B cell (primary cell): Measurements from ENCODE around the gene ZFYVE21. TPM values are rescaled to one million over a fixed set of nuclear protein-coding genes. Genes with fewer than 3 reads are reported as not detected.

ENCODE experiments used
- ATAC-seq: fragments of 200-7000 bp; cut with Tn5 transposase; one replicate; pipeline ENCODE4 v1.10.0; 2021; ENCODE audit warnings: low read depth, mild to moderate bottlenecking, moderate number of reproducible peaks, moderate library complexity
- CTCF ChIA-PET: fragments of 350-600 bp; sonication (Branson Sonifier 250); formaldehyde crosslinking; loops from one replicate; lab custom pipeline; 2021; ENCODE audit warnings: antibody characterized with exemption, inconsistent platforms; lab: Charles Lee
- POLR2A ChIA-PET: fragments of 350-600 bp; sonication (Branson Sonifier 250); formaldehyde crosslinking; loops from one replicate; lab custom pipeline; 2021; ENCODE audit warnings: antibody characterized with exemption; lab: Charles Lee
- DNase-seq: peaks from one replicate; pipeline ENCODE4 v3.0.0; 2013
- H2AFZ ChIP-seq: 2 replicates; pipeline ENCODE4 v1.6.1; 2012; ENCODE audit warnings: mild to moderate bottlenecking, low read depth, low read length; ENCODE audit not compliant: insufficient read depth, poor library complexity, severe bottlenecking
- H3K27ac ChIP-seq, 2 donors: 1 replicate in 1 of 2; 2 replicates in 1 of 2; pipeline ENCODE4 v1.5.1; 2012 to 2013; ENCODE audit warnings: low read length in 2 of 2, mild to moderate bottlenecking in 2 of 2, moderate library complexity in 1 of 2
- H3K27me3 ChIP-seq, 4 experiments: fragments of 200-600 bp in 1 of 4; sonication (generic) in 1 of 4; replicated peaks in 1 of 4; 1 replicate in 2 of 4; 2 replicates in 2 of 4; pipeline versions ENCODE4 v1.6.1 to v1.7.0; 2013 to 2016; ENCODE audit warnings: low read length in 3 of 4, mild to moderate bottlenecking in 2 of 4, mixed read lengths in 1 of 4, moderate library complexity in 1 of 4; ENCODE audit not compliant: insufficient read depth in 4 of 4, control insufficient read depth in 3 of 4; ENCODE audit errors: control extremely low read depth in 1 of 4
- H3K36me3 ChIP-seq, 2 experiments: replicated peaks in 1 of 2; 1 replicate in 1 of 2; 2 replicates in 1 of 2; pipeline versions ENCODE4 v1.6.1 to v1.7.1; 2013; ENCODE audit warnings: low read length in 1 of 2; ENCODE audit not compliant: insufficient read depth in 2 of 2, control insufficient read depth in 1 of 2; ENCODE audit errors: control extremely low read depth in 1 of 2, extremely low read depth in 1 of 2
- H3K4me1 ChIP-seq, 2 donors: fragments of 200-600 bp in 1 of 2; sonication (generic) in 1 of 2; 1 replicate in 1 of 2; 2 replicates in 1 of 2; pipeline versions ENCODE4 v1.5.1 to v1.6.1; 2013 to 2017; ENCODE audit warnings: low read length in 2 of 2; ENCODE audit not compliant: control insufficient read depth in 2 of 2, insufficient read depth in 2 of 2
- H3K4me2 ChIP-seq: replicated peaks from 2 replicates; pipeline ENCODE3; 2012; ENCODE audit warnings: mild to moderate bottlenecking, low read depth, low read length; ENCODE audit not compliant: poor library complexity, severe bottlenecking
- H3K4me3 ChIP-seq, 5 experiments: fragments of 200-600 bp in 1 of 5; sonication (generic) in 1 of 5; 1 replicate in 3 of 5; 2 replicates in 2 of 5; pipeline versions ENCODE4 v1.5.1 to v1.7.0; 2011 to 2016; ENCODE audit warnings: low read length in 4 of 5, mild to moderate bottlenecking in 4 of 5, low read depth in 2 of 5, control low read depth in 1 of 5, moderate library complexity in 1 of 5; ENCODE audit not compliant: insufficient read depth in 1 of 5; ENCODE audit errors: control extremely low read depth in 1 of 5, extremely low read depth in 1 of 5
- H3K79me2 ChIP-seq: fragments of 200-600 bp; sonication (generic); one replicate; pipeline ENCODE4 v1.6.0; 2016; ENCODE audit warnings: low read length; ENCODE audit not compliant: control insufficient read depth, insufficient read depth
- H3K9ac ChIP-seq: fragments of 200-600 bp; sonication (generic); 2 replicates; pipeline ENCODE4 v1.6.1; 2017; ENCODE audit warnings: mild to moderate bottlenecking, low read length, moderate library complexity
- H3K9me3 ChIP-seq, 3 donors: one replicate each; pipeline versions ENCODE4 v1.6.1 to v1.7.1; 2013; ENCODE audit warnings: low read length in 2 of 3; ENCODE audit not compliant: control insufficient read depth in 2 of 3, insufficient read depth in 1 of 3; ENCODE audit errors: control extremely low read depth in 1 of 3
- H4K20me1 ChIP-seq: 2 replicates; pipeline ENCODE4 v1.6.0; 2012; ENCODE audit warnings: mild to moderate bottlenecking, low read length; ENCODE audit not compliant: insufficient read depth, control insufficient read depth, poor library complexity, severe bottlenecking
- H3K27ac Mint-ChIP-seq: one replicate; pipeline ENCODE4 v1.8.0; 2021; ENCODE audit warnings: mixed read lengths
- H3K27me3 Mint-ChIP-seq: one replicate; pipeline ENCODE4 v1.8.0; 2021; ENCODE audit warnings: mixed read lengths
- H3K4me1 Mint-ChIP-seq: one replicate; pipeline ENCODE4 v1.8.0; 2021; ENCODE audit warnings: mixed read lengths
- H3K4me3 Mint-ChIP-seq: one replicate; pipeline ENCODE4 v1.8.0; 2021; ENCODE audit warnings: mixed read lengths
- H3K9me3 Mint-ChIP-seq: one replicate; pipeline ENCODE4 v1.8.0; 2022; ENCODE audit warnings: mixed read lengths; ENCODE audit not compliant: insufficient read depth
- EZH2 ChIP-seq: IDR thresholded peaks from 2 replicates; pipeline ENCODE4 v1.6.1; 2012; ENCODE audit warnings: borderline replicate concordance, low read depth, mild to moderate bottlenecking, moderate library complexity, low read length; ENCODE audit not compliant: insufficient read depth, poor library complexity, severe bottlenecking
- WGBS: methylation state at CpG from one replicate; pipeline ENCODE4 v1.1.5; 2013; ENCODE audit warnings: missing lambda C conversion rate; ENCODE audit not compliant: insufficient coverage; 5-methylcytosine and 5-hydroxymethylcytosine counted together
- intact Hi-C: fragments of 100-400 bp; cut with micrococcal nuclease; formaldehyde crosslinking; loops from one replicate; pipeline ENCODE4 v1.10.0; 2022
- polyA plus RNA-seq: library from polyadenylated mRNA; depleted of rRNA; stranded (reverse); fragments of >200 nt; gene quantifications from 2 replicates; pipeline ENCODE4 v1.2.3, GENCODE V29; 2012
- total RNA-seq, 2 donors: library from RNA; stranded (reverse); fragments of 120-200 nt in 1 of 2; gene quantifications; 1 replicate in 1 of 2; 2 replicates in 1 of 2; pipeline versions ENCODE4 v1.2.3 to v1.2.4, GENCODE V29; 2013 to 2022
- TF ChIP-seq, protein P1 (sequence below): fragments of 200-600 bp; IDR thresholded peaks from one replicate; pipeline ENCODE4 v1.8.0; 2022; ENCODE audit warnings: antibody characterized with exemption, mild to moderate bottlenecking

The ZFYVE21 gene
- total and polyA plus RNA-seq, 2 donors (not counting 1 experiment from before 2014, with no cell fraction given) = 17.0 to 18.6 TPM

GRCh38 chr14:103711516-103712431, 3.8 kb upstream of the ZFYVE21 start:
- intact Hi-C loops = no loop called here
- H3K9ac ChIP-seq = no peak overlapping the region
- Mint-ChIP-seq H3K9me3 (no peaks in the 10 kb centered on the region), H3K4me1 (peaks cover 15% of the 10 kb centered on the region), H3K27ac (no peak overlapping the region), H3K4me3 (no peak overlapping the region), H3K27me3 (no peaks in the 10 kb centered on the region)
- no peak overlapping the region for H3K4me3 ChIP-seq
- peaks cover 7% of the 10 kb centered on the region for H4K20me1 ChIP-seq
- H3K4me1 ChIP-seq = peaks cover 13 to 20% of the 10 kb centered on the region in 2 donors
- DNase-seq (no peak), ATAC-seq (no peak)
- no peak overlapping the region for H2AFZ ChIP-seq
- no peak overlapping the region for H3K4me2 ChIP-seq
- H3K27me3 ChIP-seq = no peaks in the 10 kb centered on the region
- TF ChIP-seq, protein P1, sequence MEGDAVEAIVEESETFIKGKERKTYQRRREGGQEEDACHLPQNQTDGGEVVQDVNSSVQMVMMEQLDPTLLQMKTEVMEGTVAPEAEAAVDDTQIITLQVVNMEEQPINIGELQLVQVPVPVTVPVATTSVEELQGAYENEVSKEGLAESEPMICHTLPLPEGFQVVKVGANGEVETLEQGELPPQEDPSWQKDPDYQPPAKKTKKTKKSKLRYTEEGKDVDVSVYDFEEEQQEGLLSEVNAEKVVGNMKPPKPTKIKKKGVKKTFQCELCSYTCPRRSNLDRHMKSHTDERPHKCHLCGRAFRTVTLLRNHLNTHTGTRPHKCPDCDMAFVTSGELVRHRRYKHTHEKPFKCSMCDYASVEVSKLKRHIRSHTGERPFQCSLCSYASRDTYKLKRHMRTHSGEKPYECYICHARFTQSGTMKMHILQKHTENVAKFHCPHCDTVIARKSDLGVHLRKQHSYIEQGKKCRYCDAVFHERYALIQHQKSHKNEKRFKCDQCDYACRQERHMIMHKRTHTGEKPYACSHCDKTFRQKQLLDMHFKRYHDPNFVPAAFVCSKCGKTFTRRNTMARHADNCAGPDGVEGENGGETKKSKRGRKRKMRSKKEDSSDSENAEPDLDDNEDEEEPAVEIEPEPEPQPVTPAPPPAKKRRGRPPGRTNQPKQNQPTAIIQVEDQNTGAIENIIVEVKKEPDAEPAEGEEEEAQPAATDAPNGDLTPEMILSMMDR = no peak
- no peak for TF ChIP-seq EZH2
- H3K27ac ChIP-seq = no peak overlapping the region
- no peaks in the 10 kb centered on the region for H3K9me3 ChIP-seq
- 92% methylated on average over 27 of the region's 27 CpGs for whole genome bisulfite sequencing
- peaks cover 33% of the 10 kb centered on the region for H3K79me2 ChIP-seq
- H3K36me3 ChIP-seq = peaks cover 0 to 10% of the 10 kb centered on the region in 2 experiments
- CTCF ChIA-PET = interaction anchor here (0.7 kb wide), 1 partner anchor 179 kb away, joined by 3 read pairs; no protein-coding TSS in a partner anchor
- POLR2A ChIA-PET = no interaction called here

DNA sequence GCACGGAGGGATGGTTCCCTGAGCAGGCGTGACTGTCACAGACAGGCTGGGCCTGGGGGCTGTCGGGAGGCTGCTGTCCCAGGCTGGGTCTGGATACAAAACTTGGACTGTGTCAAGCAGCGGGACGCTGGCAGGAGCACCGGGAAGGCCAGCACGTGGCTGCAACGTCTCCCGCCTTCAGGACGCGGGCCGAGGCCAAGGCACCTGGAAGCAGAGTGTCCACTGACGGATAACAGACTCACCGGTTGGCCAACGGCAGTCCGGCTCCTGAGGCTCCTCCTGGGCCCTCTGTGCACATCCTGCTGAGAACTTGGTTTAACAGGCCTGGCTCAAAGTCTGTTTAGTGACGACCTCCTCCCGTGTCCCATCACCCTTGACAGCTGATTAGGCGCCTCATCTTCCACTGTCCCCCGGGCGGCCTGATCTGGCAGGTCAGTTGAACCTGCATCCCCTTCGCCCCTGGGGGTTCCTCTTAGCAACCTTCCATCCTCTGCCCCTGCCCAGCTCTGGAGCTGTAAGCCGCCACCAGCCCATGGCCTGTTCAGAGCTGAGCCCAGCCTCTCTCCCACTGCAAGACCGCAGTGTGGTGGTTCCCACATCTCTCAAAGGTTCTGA, 2.9 kb upstream of the ZFYVE21 start:
- TF ChIP-seq EZH2 = no peak
- TF ChIP-seq, protein P1 = no peak
- no peak for ATAC-seq
- Histone ChIP-seq H4K20me1 (peaks cover 7% of the 10 kb centered on the region), H3K27ac (no peak overlapping the region), H3K79me2 (peaks cover 42% of the 10 kb centered on the region), H3K27me3 (no peaks in the 10 kb centered on the region), H2AFZ (no peak overlapping the region), H3K36me3 (peaks cover 0 to 7% of the 10 kb centered on the region in 2 experiments), H3K4me2 (no peak overlapping the region), H3K9me3 (no peaks in the 10 kb centered on the region), H3K4me1 (peaks cover 15 to 21% of the 10 kb centered on the region in 2 donors), H3K9ac (no peak overlapping the region), H3K4me3 (no peak overlapping the region)
- 96% methylated on average over 24 of the region's 24 CpGs for WGBS
- Mint-ChIP-seq H3K4me3 (no peak overlapping the region), H3K27me3 (no peaks in the 10 kb centered on the region), H3K27ac (peak overlapping the region; percentile 37), H3K4me1 (peaks cover 24% of the 10 kb centered on the region), H3K9me3 (no peaks in the 10 kb centered on the region)
- ChIA-PET POLR2A (no interaction called here), CTCF (no interaction called here)
- DNase-seq = no peak
- intact Hi-C loops = no loop called here
